Retinal pigment epithelial cell (primary cell): Measurements from ENCODE around the gene PCCA.
"Not testable (repeated sequence)": the region's sequence is repeated elsewhere in the genome, so short reads cannot be mapped to it uniquely, and the experiment has no call there.

Experiments used
- DNase-seq: peaks from one replicate; pipeline ENCODE4 v3.0.0-alpha.2; 2010; ENCODE audit warnings: low read depth
- H3K4me3 ChIP-seq: 2 replicates; pipeline ENCODE4 v1.5.1; 2011; ENCODE audit warnings: mild to moderate bottlenecking, low read length, control low read depth, moderate library complexity
- CTCF ChIP-seq: conservative IDR thresholded peaks from 2 replicates; pipeline ENCODE4 v1.5.1; 2011; ENCODE audit warnings: low read depth, low read length, control low read depth, inconsistent platforms

The PCCA gene

GRCh38 chr13:100129605-100130004 lies 40.7 kb downstream of the PCCA start:
- TF ChIP-seq CTCF, result no peak
- H3K4me3 ChIP-seq, result no peak overlapping the region
- no peak for DNase-seq

GRCh38 chr13:100130092-100130491 lies 41.2 kb downstream of the PCCA start:
- DNase-seq, result no peak
- TF ChIP-seq CTCF, result no peak
- H3K4me3 ChIP-seq, result no peak overlapping the region

- no peak overlapping the region for H3K4me3 ChIP-seq
- no peak for DNase-seq
- TF ChIP-seq CTCF, result no peak
Measured at GRCh38 chr13:100130930-100131511, 42.1 kb downstream of the PCCA start.

GRCh38 chr13:100131863-100132574 lies 43.1 kb downstream of the PCCA start:
- no peak for TF ChIP-seq CTCF
- no peak overlapping the region for H3K4me3 ChIP-seq
- DNase-seq, result peak; percentile 61

GRCh38 chr13:100138859-100139491 lies 50.1 kb downstream of the PCCA start:
- H3K4me3 ChIP-seq, result no peak overlapping the region
- TF ChIP-seq CTCF, result no peak
- DNase-seq, result no peak

GRCh38 chr13:100139817-100140216 lies 50.9 kb downstream of the PCCA start:
- H3K4me3 ChIP-seq, result no peak overlapping the region
- no peak for TF ChIP-seq CTCF
- DNase-seq, result no peak

- DNase-seq, result no peak
- no peak overlapping the region for H3K4me3 ChIP-seq
- TF ChIP-seq CTCF, result no peak
Measured at GRCh38 chr13:100140441-100140840, 51.5 kb downstream of the PCCA start.

GRCh38 chr13:100141461-100141961 lies 52.6 kb downstream of the PCCA start:
- not testable (repeated sequence) for DNase-seq, H3K4me3 ChIP-seq
